Fibroblast of lung (primary cell): ENCODE data around the gene TMEM60.

Source experiments
- CTCF ChIP-seq, 2 donors: IDR thresholded peaks in 1 of 2; conservative IDR thresholded peaks in 1 of 2; 1 replicate in 1 of 2; 2 replicates in 1 of 2; pipeline ENCODE4 v1.5.1; 2011 to 2012; ENCODE audit warnings: low read length in 2 of 2, control low read depth in 1 of 2, inconsistent platforms in 1 of 2, low read depth in 1 of 2, mild to moderate bottlenecking in 1 of 2
- EZH2 ChIP-seq: IDR thresholded peaks from 2 replicates; pipeline ENCODE4 v1.5.1; 2012; ENCODE audit warnings: low read length, control low read depth, mild to moderate bottlenecking; ENCODE audit errors: missing control alignments

GRCh38 chr7:77798394-77799077 lies at the start of gene TMEM60, which contains the start of gene PHTF2:
- peak; percentile 37 to 52 for TF ChIP-seq CTCF (conservative IDR thresholded peaks at IDR 0.05 in 1 of 2, IDR thresholded peaks at IDR 0.05 in 1 of 2; ENCODE audit: low read depth in 1 of 2, low read length in 2 of 2)
- TF ChIP-seq EZH2 = no peak
